Measurements from ENCODE around the gene VAV3. TPM values are rescaled to one million over a fixed set of nuclear protein-coding genes. Genes with fewer than 3 reads are reported as not detected.

The VAV3 gene
- total RNA-seq, 1 donor from 2014 or later: 0.12 TPM

- Mint-ChIP-seq H3K9me3 (ENCODE audit: low read depth) (no peaks in the 10 kb centered on the region), H3K27me3 (ENCODE audit: low read depth) (no peaks in the 10 kb centered on the region)
- no peak for DNase-seq (ENCODE audit: low spot score)
Observed at GRCh38 chr1:107691540-107691939, 273.4 kb downstream of the VAV3 start.

GRCh38 chr1:107690491-107690890, 274.5 kb downstream of the VAV3 start:
- no peaks in the 10 kb centered on the region for H3K36me3 Mint-ChIP-seq (ENCODE audit: low read depth)
- peaks cover 3% of the 10 kb centered on the region for H3K4me1 Mint-ChIP-seq (ENCODE audit: low read depth)
- no peak for DNase-seq (ENCODE audit: low spot score)
- H3K4me3 Mint-ChIP-seq (ENCODE audit: unreplicated experiment): no peak overlapping the region
- no peaks in the 10 kb centered on the region for H3K27me3 Mint-ChIP-seq (ENCODE audit: low read depth)
- no peak for TF ChIP-seq CTCF (IDR thresholded peaks at IDR 0.05)
- no peak overlapping the region for H3K27ac Mint-ChIP-seq (ENCODE audit: unreplicated experiment)
- no peaks in the 10 kb centered on the region for H3K9me3 Mint-ChIP-seq (ENCODE audit: low read depth)

More at GRCh38 chr1:107691540-107691939, 273.4 kb downstream of the VAV3 start:
- Mint-ChIP-seq H3K36me3 (ENCODE audit: low read depth) (no peaks in the 10 kb centered on the region), H3K4me3 (ENCODE audit: unreplicated experiment) (no peak overlapping the region), H3K27ac (ENCODE audit: unreplicated experiment) (no peak overlapping the region), H3K4me1 (ENCODE audit: low read depth) (peaks cover 3% of the 10 kb centered on the region)
- no peak for TF ChIP-seq CTCF (IDR thresholded peaks at IDR 0.05)

- Mint-ChIP-seq H3K9me3 (ENCODE audit: low read depth) (no peaks in the 10 kb centered on the region), H3K4me3 (ENCODE audit: unreplicated experiment) (no peak overlapping the region), H3K27ac (ENCODE audit: unreplicated experiment) (no peak overlapping the region), H3K4me1 (ENCODE audit: low read depth) (peaks cover 3% of the 10 kb centered on the region), H3K36me3 (ENCODE audit: low read depth) (no peaks in the 10 kb centered on the region), H3K27me3 (ENCODE audit: low read depth) (no peaks in the 10 kb centered on the region)
- no peak for DNase-seq (ENCODE audit: low spot score)
- no peak for TF ChIP-seq CTCF (IDR thresholded peaks at IDR 0.05)
Observed at GRCh38 chr1:107689733-107690132, 275.2 kb downstream of the VAV3 start.

GRCh38 chr1:107689159-107689558, 275.8 kb downstream of the VAV3 start:
- no peak for DNase-seq (ENCODE audit: low spot score)
- no peak overlapping the region for H3K27ac Mint-ChIP-seq (ENCODE audit: unreplicated experiment)
- no peaks in the 10 kb centered on the region for H3K27me3 Mint-ChIP-seq (ENCODE audit: low read depth)
- H3K4me1 Mint-ChIP-seq (ENCODE audit: low read depth): peaks cover 3% of the 10 kb centered on the region
- no peak for TF ChIP-seq CTCF (IDR thresholded peaks at IDR 0.05)
- no peak overlapping the region for H3K4me3 Mint-ChIP-seq (ENCODE audit: unreplicated experiment)
- no peaks in the 10 kb centered on the region for H3K36me3 Mint-ChIP-seq (ENCODE audit: low read depth)
- no peaks in the 10 kb centered on the region for H3K9me3 Mint-ChIP-seq (ENCODE audit: low read depth)

GRCh38 chr1:107687849-107688753, 276.9 kb downstream of the VAV3 start:
- H3K27me3 Mint-ChIP-seq (ENCODE audit: low read depth): no peaks in the 10 kb centered on the region
- TF ChIP-seq CTCF (IDR thresholded peaks at IDR 0.05): no peak
- H3K27ac Mint-ChIP-seq (ENCODE audit: unreplicated experiment): no peak overlapping the region
- no peaks in the 10 kb centered on the region for H3K9me3 Mint-ChIP-seq (ENCODE audit: low read depth)
- H3K36me3 Mint-ChIP-seq (ENCODE audit: low read depth): no peaks in the 10 kb centered on the region
- H3K4me1 Mint-ChIP-seq (ENCODE audit: low read depth): peaks cover 3% of the 10 kb centered on the region
- H3K4me3 Mint-ChIP-seq (ENCODE audit: unreplicated experiment): no peak overlapping the region
- no peak for DNase-seq (ENCODE audit: low spot score)
